GM21390 (cell line): Measurements from ENCODE around the gene NMNAT2.

Experiments used
- ATAC-seq: cut with Tn5 transposase; IDR thresholded peaks from one replicate; pipeline ENCODE4 v1.9.1; 2021; ENCODE audit not compliant: unreplicated experiment

The NMNAT2 gene

GRCh38 chr1:183218971-183219615 lies 199.1 kb downstream of the NMNAT2 start:
- ATAC-seq, result no peak

- ATAC-seq, result no peak
Measured at GRCh38 chr1:183218027-183218618, 200.1 kb downstream of the NMNAT2 start.

DNA sequence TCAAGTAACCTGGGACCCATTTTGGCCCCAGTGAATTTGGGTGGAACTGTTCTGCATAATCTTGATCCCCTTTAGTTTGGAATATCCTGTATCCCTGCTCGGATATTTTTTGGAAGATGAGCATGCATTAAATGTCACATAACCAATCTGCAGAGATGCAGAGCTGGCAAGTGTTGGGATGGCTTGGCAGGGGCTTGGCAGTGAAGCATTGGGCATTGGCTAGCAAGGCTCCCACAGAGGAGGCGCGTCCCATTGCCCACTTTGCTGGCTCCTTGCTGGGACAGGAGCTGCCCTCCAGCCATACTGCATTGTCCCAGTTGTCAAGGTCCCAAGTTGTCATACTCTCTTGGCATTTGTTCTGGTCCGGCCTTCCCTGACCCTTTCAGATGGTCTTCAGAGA lies 202.2 kb downstream of the NMNAT2 start:
- no peak for ATAC-seq

DNA sequence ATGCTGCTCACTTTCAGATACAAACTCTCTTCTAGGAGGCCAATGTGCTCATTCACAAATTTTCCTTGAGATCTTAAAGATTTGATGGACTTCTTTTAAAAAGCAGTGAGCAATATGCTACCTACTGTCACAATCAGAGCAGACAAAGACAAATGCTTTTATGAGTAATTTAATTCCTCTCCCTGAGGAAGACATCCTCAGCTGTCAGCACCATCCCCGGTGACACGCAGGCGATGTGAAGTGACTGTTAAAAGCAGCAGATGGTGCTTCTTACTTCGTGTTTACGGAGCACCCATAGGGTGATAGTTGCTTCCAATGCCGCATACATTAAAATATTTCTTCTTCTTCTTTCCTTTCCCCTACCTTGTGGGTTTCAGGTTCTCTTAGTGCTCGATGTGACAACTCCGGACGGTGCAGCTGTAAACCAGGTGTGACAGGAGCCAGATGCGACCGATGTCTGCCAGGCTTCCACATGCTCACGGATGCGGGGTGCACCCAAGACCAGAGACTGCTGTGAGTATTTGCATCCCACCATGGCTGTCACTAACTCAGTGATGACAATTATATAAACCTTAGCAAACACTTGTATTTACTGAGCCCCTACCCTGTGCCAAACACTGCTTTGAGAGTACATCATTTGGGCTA lies 203.0 kb downstream of the NMNAT2 start:
- ATAC-seq, result no peak

DNA sequence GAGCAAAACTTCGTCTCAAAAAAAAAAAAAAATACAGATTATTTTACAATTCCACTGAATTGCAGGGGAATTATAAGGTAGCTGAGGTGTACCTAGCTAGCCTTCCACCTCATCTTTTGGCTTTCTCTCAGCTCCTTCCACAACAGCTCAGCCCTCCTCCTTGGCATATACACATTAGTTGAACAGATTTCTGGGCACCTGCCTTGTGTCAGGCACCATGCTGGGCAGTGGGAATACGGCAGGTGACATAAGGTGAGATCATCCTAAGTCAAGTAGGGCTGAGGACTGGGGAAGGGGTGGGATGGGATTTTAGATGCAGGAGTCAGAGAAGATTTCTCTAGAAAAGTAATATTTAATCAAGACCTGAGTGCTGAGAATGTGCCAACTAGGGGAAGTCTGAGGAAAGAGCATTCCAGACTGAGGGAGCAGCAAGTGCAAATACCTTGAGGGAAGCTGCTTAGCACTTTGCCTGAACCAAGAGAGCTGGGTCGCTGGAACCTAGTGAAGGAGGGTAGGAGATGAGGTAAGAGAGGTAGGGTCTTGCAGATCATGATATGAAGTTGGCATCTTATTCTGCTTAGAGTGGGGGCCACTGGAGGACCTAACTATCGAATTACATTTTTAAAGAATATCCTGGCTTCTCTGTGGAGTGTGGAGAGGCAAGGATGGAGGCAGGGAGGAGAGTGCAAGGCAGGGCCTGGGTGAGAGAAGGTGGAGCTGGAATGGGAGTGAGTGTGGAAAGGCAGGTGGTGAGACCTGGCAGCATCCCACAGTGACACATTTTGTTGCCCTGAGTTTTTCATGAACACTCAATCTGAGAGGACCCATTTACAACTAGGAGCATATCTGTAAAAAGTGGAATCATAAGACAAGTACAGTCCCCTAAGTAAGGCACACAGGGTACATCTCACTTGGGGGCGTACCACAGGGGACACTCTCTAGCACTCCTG lies 203.9 kb downstream of the NMNAT2 start:
- ATAC-seq, result no peak

DNA sequence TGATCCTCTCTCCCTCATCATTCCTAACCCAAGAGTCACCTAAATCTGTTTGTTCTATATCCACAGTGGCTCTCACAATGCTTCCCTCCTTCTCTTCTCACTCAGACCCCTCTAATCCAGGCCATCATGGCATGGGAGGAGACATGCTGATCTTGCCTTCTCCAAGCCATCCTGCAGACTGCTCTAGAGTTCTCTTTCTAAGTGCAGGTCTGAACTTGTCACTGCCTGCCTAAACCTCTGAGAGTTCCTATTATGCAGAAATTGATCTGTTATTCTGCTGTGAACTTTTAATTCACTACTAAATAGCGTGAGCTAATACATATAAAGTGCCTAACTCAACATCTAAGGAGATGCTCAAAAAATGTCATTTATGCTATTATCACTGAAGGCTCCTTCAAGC lies 205.3 kb downstream of the NMNAT2 start:
- no peak for ATAC-seq

DNA sequence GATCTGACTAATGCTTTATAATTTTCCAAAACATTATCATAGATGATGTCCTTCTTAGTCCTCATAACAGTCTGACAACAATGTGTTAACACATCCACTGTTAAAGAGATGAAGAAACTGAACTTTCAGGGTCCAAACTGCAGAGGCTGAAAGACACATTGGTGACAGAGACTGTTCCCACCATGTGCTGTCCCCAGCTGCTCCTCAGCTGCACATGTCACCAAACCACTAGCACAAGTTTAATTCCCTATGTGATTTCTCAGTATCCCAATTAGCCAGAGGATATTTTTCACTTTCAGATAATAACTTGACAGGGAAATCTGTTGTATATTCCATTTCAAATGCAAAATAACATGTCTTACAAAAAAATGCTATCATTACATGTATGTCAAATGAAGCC lies 207.5 kb downstream of the NMNAT2 start:
- no peak for ATAC-seq

DNA sequence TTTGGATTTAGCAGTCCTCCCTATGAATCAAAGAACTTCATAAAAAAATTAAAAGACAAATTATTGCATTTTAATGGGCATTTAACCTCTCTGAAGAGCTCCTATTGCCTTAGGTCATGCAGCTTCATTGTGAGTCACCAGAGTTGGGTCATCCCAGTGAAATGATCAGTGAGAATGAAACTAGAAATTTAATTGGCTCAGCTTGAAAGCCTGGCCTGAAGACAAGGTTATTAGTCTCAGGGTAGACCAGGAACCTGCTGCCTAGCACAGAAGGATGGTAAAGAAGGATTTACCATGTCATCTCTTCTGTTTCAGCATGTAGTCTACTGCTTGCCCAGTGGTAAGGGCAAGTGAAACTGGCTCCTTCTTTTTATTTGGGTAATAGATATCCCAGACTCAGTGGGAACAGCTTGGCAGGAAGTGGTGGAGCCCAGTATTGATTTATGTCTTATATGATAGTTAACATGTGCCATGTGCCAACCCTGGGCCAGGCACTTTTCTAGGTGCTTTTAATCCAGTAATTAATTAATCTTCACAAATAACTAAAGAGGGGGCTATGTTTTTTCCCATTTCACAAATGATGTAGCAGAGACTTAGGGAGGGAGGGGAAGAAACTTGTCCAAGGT lies 208.5 kb downstream of the NMNAT2 start:
- peak; percentile 61 for ATAC-seq

- ATAC-seq, result no peak
Measured at GRCh38 chr1:183206538-183207122, 211.6 kb downstream of the NMNAT2 start.

- ATAC-seq, result no peak
Measured at GRCh38 chr1:183205196-183205781, 212.9 kb downstream of the NMNAT2 start.

DNA sequence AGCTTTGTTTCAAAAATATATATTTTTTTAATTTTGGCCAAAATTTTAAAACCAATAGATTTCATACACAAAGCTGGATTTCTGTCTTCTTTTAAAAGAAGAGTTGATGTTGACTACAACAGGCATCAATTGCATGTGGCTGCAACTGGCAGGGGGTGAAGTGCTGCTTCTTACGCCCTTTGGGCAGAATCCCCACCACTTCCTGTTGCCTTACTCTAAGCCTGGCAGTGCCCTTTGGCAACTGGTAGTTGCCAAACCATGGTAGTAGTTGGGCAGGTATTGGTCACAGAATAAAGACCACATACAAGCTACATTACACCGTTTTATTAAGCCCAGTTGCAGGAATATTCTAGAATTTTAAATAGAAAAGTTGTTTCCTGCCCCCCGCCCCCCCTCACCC lies 215.1 kb downstream of the NMNAT2 start:
- no peak for ATAC-seq

DNA sequence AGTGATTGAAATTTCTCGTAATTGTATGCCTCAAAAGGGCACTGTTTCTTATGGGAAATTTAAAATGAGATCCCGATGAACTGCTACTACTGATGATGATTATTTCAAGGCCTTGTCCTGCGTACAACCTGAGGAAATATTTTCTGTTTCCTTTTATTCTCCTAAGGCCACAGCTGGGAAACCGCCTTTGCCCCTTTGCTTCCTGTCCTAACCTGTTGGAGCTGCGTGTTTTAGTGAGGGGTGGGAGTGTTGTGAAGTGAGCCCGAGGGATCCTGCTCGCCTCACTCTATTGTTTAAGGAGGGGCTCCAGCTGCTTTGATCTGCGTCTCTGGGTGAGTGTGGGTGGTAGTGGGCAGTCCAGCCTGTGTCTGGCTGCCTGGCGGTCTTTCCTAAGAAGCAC lies 217.7 kb downstream of the NMNAT2 start:
- ATAC-seq, result no peak

- no peak for ATAC-seq
Measured at GRCh38 chr1:183199304-183199703, 218.9 kb downstream of the NMNAT2 start.

DNA sequence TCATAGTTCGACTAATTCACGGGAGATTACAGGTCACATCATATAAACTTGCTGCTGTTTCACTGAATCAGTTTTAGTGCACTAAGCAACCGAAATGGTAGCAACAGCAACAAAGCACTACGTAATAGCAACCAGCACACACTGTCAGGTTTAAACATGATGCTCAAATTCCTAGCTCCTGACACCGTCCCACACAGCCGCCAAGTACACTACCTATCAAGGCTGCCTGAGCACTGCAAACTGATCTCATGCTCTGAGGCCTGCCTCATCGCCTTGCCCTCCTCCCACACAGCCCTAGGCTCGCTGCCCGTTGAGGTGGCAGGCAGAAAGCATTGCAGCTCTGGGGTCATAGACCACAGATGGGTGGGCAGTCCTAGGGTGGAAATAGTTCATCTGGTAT lies 219.7 kb downstream of the NMNAT2 start:
- no peak for ATAC-seq
